PC-9 (cell line): ENCODE data around the gene MAEA.

ENCODE experiments used
- CTCF ChIP-seq: fragments of 200-600 bp; sonication (generic); conservative IDR thresholded peaks from 2 replicates; pipeline ENCODE4 v1.6.1; 2017; ENCODE audit warnings: mixed run types, antibody characterized with exemption, mild to moderate bottlenecking, moderate library complexity
- EZH2 ChIP-seq: fragments of 200-600 bp; sonication (generic); IDR thresholded peaks from 2 replicates; pipeline ENCODE4 v1.8.0; 2017; ENCODE audit warnings: antibody characterized with exemption, low read depth

DNA sequence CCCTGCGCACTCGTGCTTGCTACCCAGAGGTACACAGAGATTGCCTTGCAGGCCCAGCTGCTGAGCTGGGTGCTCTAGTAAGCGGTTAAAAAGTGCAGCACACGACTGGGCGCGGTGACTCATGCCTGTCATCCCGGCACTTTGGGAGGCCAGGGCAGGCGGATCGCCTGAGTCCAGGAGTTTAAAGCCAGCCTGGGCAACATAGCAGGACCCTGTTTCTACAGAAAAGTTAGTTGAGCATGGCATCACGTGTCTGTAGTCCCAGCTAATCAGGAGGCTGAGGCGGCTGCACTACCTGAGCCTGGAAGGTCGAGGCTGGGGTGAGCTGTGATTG lies 62.8 kb downstream of the MAEA start:
- TF ChIP-seq CTCF = no peak
- no peak for TF ChIP-seq EZH2
